CD14-positive monocyte (primary cell): ENCODE data around the gene SDK1. TPM values are rescaled to one million over a fixed set of nuclear protein-coding genes. Genes with fewer than 3 reads are reported as not detected.

Source experiments
- DNase-seq, 3 donors: peaks; one replicate each; pipeline ENCODE4 v3.0.0-alpha.2; 2011 to 2022
- H2AFZ ChIP-seq: 2 replicates; pipeline ENCODE4 v1.6.0; 2012; ENCODE audit warnings: mild to moderate bottlenecking, low read depth, low read length, inconsistent platforms; ENCODE audit not compliant: insufficient read depth, poor library complexity, severe bottlenecking
- H3K27ac ChIP-seq, 2 donors: 1 replicate in 1 of 2; 2 replicates in 1 of 2; pipeline ENCODE4 v1.5.1; 2012 to 2013; ENCODE audit warnings: low read length in 2 of 2, control low read depth in 1 of 2, inconsistent platforms in 1 of 2, low read depth in 1 of 2, mild to moderate bottlenecking in 1 of 2
- H3K27me3 ChIP-seq, 2 donors: one replicate each; pipeline versions ENCODE4 v1.6.0 to v1.6.1; 2011 to 2013; ENCODE audit warnings: low read length in 2 of 2; ENCODE audit not compliant: control insufficient read depth in 2 of 2, insufficient read depth in 2 of 2
- H3K36me3 ChIP-seq, 2 donors: replicated peaks in 1 of 2; 1 replicate in 1 of 2; 2 replicates in 1 of 2; pipeline versions ENCODE4 v1.5.1 to v1.6.1; 2012 to 2013; ENCODE audit warnings: low read length in 2 of 2, control low read depth in 1 of 2, inconsistent platforms in 1 of 2, mild to moderate bottlenecking in 1 of 2; ENCODE audit not compliant: insufficient read depth in 2 of 2, control insufficient read depth in 1 of 2
- H3K4me1 ChIP-seq, 2 donors: 1 replicate in 1 of 2; 2 replicates in 1 of 2; pipeline versions ENCODE4 v1.5.1 to v1.6.1; 2012 to 2013; ENCODE audit warnings: low read length in 2 of 2, control low read depth in 1 of 2, inconsistent platforms in 1 of 2, mild to moderate bottlenecking in 1 of 2, moderate library complexity in 1 of 2; ENCODE audit not compliant: insufficient read depth in 2 of 2, control insufficient read depth in 1 of 2
- H3K4me2 ChIP-seq: replicated peaks from 2 replicates; pipeline ENCODE3; 2012; ENCODE audit warnings: low read length, moderate library complexity, mild to moderate bottlenecking; ENCODE audit not compliant: poor library complexity, severe bottlenecking; ENCODE audit errors: extremely low read depth
- H3K4me3 ChIP-seq, 3 experiments: fragments of 200-600 bp in 1 of 3; sonication (generic) in 1 of 3; replicated peaks in 1 of 3; 1 replicate in 2 of 3; 2 replicates in 1 of 3; pipeline ENCODE4 v1.5.1; 2011 to 2013; ENCODE audit warnings: low read length in 3 of 3, mild to moderate bottlenecking in 3 of 3, control low read depth in 2 of 3, low read depth in 2 of 3, inconsistent platforms in 1 of 3, moderate library complexity in 1 of 3
- H3K79me2 ChIP-seq: 2 replicates; pipeline ENCODE4 v1.6.0; 2012; ENCODE audit warnings: mild to moderate bottlenecking, control low read depth, inconsistent platforms, low read length, moderate library complexity; ENCODE audit not compliant: insufficient read depth
- H3K9ac ChIP-seq: 2 replicates; pipeline ENCODE4 v1.6.0; 2017; ENCODE audit warnings: low read length, mild to moderate bottlenecking; ENCODE audit not compliant: insufficient read depth, poor library complexity, severe bottlenecking
- H3K9me3 ChIP-seq, 2 donors: replicated peaks in 1 of 2; 1 replicate in 1 of 2; 2 replicates in 1 of 2; pipeline versions ENCODE4 v1.5.1 to v1.6.1; 2012 to 2013; ENCODE audit warnings: low read length in 2 of 2, control low read depth in 1 of 2; ENCODE audit not compliant: control insufficient read depth in 1 of 2, insufficient read depth in 1 of 2
- H4K20me1 ChIP-seq: 2 replicates; pipeline ENCODE4 v1.6.0; 2012; ENCODE audit warnings: mild to moderate bottlenecking, low read length, control low read depth, moderate library complexity; ENCODE audit not compliant: insufficient read depth
- H3K27ac Mint-ChIP-seq, 7 donors: one replicate each; pipeline ENCODE4 v1.8.0; 2020; ENCODE audit warnings: mild to moderate bottlenecking in 7 of 7, mixed read lengths in 7 of 7, moderate library complexity in 6 of 7, inconsistent platforms in 2 of 7
- H3K27me3 Mint-ChIP-seq, 3 donors: one replicate each; pipeline ENCODE4 v1.8.0; 2021 to 2022; ENCODE audit warnings: low read depth in 3 of 3, mild to moderate bottlenecking in 3 of 3, mixed read lengths in 3 of 3, moderate library complexity in 3 of 3, inconsistent platforms in 1 of 3
- H3K36me3 Mint-ChIP-seq, 2 donors: one replicate each; pipeline ENCODE4 v1.8.0; 2020; ENCODE audit warnings: mixed read lengths in 2 of 2, inconsistent platforms in 1 of 2, mild to moderate bottlenecking in 1 of 2
- H3K4me1 Mint-ChIP-seq: one replicate; pipeline ENCODE4 v1.8.0; 2020; ENCODE audit warnings: mild to moderate bottlenecking, mixed read lengths
- H3K4me3 Mint-ChIP-seq, 2 donors: one replicate each; pipeline ENCODE4 v1.8.0; 2020; ENCODE audit warnings: mild to moderate bottlenecking in 2 of 2, mixed read lengths in 2 of 2, moderate library complexity in 1 of 2
- H3K9me3 Mint-ChIP-seq, 7 donors: one replicate each; pipeline ENCODE4 v1.8.0; 2020 to 2022; ENCODE audit warnings: mixed read lengths in 7 of 7, mild to moderate bottlenecking in 6 of 7, moderate library complexity in 6 of 7, inconsistent platforms in 2 of 7
- whole genome bisulfite sequencing: methylation state at CpG from one replicate; pipeline ENCODE4 v1.1.5; 2013; ENCODE audit warnings: missing lambda C conversion rate; ENCODE audit not compliant: insufficient coverage; 5-methylcytosine and 5-hydroxymethylcytosine counted together
- intact Hi-C, 2 donors: fragments of 100-400 bp; cut with micrococcal nuclease; formaldehyde crosslinking; loops; one replicate each; pipeline versions ENCODE4 v1.15.0 to v1.15.1; 2023
- polyA plus RNA-seq, 3 donors: library from polyadenylated mRNA; depleted of rRNA in 1 of 3; unstranded in 2 of 3; stranded (reverse) in 1 of 3; fragments of 300-500 nt in 2 of 3; fragments of >200 nt in 1 of 3; fragmentation: Illumina TruSeq in 2 of 3; gene quantifications; 1 replicate in 2 of 3; 2 replicates in 1 of 3; pipeline ENCODE4 v1.2.3, GENCODE V29; 2012 to 2021
- TF ChIP-seq, protein P1 (sequence below): fragments of 200-600 bp; IDR thresholded peaks from one replicate; pipeline ENCODE4 v1.8.0; 2022; ENCODE audit warnings: antibody characterized with exemption, mild to moderate bottlenecking

SDK1 gene
- polyA plus RNA-seq, 3 donors, result 0.01 TPM; not detected in 2

DNA sequence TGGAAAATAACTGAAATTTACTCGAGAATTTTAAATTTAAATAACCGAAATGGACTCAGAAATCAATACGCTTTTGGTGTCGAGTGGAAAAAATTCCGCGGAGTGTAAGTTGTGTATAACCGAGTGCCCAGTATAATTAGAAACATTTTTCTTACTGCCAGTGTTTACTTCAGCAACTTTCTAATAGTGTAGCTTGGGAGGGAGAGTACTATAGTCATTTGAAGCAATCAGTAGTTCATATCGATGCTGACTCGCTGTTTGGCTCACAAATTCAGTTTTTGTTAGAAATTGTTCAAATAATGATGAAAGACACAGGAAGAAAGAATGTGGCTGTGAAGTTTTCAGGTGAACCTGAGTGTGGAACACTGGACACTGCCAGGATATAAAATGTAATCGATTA, 722.5 kb downstream of the SDK1 start:
- no peaks in the 10 kb centered on the region for H3K36me3 ChIP-seq
- H3K27ac ChIP-seq, result no peak overlapping the region
- H3K9ac ChIP-seq, result no peak overlapping the region
- H4K20me1 ChIP-seq, result no peaks in the 10 kb centered on the region
- no peak overlapping the region for H3K4me2 ChIP-seq
- intact Hi-C loops, result no loop called here
- no peaks in the 10 kb centered on the region for H3K36me3 Mint-ChIP-seq
- TF ChIP-seq, protein P1, sequence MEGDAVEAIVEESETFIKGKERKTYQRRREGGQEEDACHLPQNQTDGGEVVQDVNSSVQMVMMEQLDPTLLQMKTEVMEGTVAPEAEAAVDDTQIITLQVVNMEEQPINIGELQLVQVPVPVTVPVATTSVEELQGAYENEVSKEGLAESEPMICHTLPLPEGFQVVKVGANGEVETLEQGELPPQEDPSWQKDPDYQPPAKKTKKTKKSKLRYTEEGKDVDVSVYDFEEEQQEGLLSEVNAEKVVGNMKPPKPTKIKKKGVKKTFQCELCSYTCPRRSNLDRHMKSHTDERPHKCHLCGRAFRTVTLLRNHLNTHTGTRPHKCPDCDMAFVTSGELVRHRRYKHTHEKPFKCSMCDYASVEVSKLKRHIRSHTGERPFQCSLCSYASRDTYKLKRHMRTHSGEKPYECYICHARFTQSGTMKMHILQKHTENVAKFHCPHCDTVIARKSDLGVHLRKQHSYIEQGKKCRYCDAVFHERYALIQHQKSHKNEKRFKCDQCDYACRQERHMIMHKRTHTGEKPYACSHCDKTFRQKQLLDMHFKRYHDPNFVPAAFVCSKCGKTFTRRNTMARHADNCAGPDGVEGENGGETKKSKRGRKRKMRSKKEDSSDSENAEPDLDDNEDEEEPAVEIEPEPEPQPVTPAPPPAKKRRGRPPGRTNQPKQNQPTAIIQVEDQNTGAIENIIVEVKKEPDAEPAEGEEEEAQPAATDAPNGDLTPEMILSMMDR, result no peak
- H3K9me3 ChIP-seq, result peaks cover 25 to 28% of the 10 kb centered on the region in 2 donors
- WGBS, result 95% methylated on average over 4 of the region's 10 CpGs
- no peaks in the 10 kb centered on the region for H3K4me1 ChIP-seq
- no peaks in the 10 kb centered on the region for H3K27me3 ChIP-seq
- DNase-seq, result no peak
- no peak overlapping the region for H3K4me3 Mint-ChIP-seq
- peaks cover 0 to 3% (median 0%) of the 10 kb centered on the region in 3 donors for H3K27me3 Mint-ChIP-seq
- H3K4me1 Mint-ChIP-seq, result no peaks in the 10 kb centered on the region
- H3K79me2 ChIP-seq, result no peaks in the 10 kb centered on the region
- H3K4me3 ChIP-seq, result no peak overlapping the region
- H3K27ac Mint-ChIP-seq, result no peak overlapping the region
- H3K9me3 Mint-ChIP-seq, result peaks cover 16 to 27% (median 20%) of the 10 kb centered on the region in 7 donors
- H2AFZ ChIP-seq, result no peak overlapping the region

DNA sequence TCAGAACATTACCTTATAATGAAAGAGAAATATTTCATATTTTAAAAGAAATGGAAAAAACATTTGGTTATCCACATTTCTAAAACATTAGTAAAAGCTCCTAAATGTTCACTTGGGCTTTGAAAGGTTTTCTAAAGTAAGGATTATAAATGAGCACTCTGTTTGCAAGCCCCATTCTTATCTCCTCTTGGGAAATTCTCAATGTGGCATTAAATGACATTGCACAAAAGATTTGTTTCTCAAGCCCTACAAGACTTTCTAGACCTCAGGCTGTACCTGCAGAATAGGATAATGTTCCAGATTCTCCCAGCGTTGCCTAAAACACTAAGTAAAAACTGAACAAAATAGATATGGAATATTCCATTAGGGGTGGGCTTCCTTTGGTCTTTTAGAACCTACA, 723.1 kb downstream of the SDK1 start:
- Mint-ChIP-seq H3K36me3 (no peaks in the 10 kb centered on the region), H3K27ac (no peak overlapping the region), H3K4me1 (no peaks in the 10 kb centered on the region), H3K9me3 (peaks cover 12 to 22% (median 15%) of the 10 kb centered on the region in 7 donors), H3K27me3 (peaks cover 0 to 3% (median 0%) of the 10 kb centered on the region in 3 donors), H3K4me3 (no peak overlapping the region)
- no peaks in the 10 kb centered on the region for H3K36me3 ChIP-seq
- H3K4me3 ChIP-seq, result no peak overlapping the region
- H3K79me2 ChIP-seq, result no peaks in the 10 kb centered on the region
- H3K9ac ChIP-seq, result no peak overlapping the region
- peaks cover 18 to 22% of the 10 kb centered on the region in 2 donors for H3K9me3 ChIP-seq
- H2AFZ ChIP-seq, result no peak overlapping the region
- intact Hi-C loops, result no loop called here
- no peaks in the 10 kb centered on the region for H4K20me1 ChIP-seq
- no peaks in the 10 kb centered on the region for H3K4me1 ChIP-seq
- no peaks in the 10 kb centered on the region for H3K27me3 ChIP-seq
- H3K4me2 ChIP-seq, result no peak overlapping the region
- no CpG with 5 or more reads among the region's 1 CpG for WGBS
- TF ChIP-seq, protein P1, result no peak
- DNase-seq, result no peak
- H3K27ac ChIP-seq, result no peak overlapping the region
